ENCODE data around the gene AGPAT3.

DNA sequence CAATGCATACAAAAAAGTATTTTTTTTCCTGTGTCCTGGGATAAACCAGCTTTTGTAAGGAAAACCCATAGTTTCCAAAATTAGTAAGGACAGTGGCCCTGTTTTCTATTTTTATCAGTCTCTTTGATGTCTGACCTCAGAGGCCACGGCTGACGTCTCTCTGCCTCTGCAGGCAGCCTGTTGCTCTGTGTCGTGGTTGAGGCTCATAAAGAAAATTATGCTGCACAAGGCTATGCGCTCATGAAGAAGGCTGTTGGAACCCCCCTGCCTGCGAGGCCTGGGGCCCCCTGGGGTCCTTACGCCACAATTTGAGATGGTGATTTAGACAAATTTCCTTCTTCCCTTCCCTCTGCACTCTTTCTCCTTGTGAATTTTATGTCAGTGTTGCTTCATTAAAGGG lies 48.9 kb downstream of the AGPAT3 start:
- no peak for TF ChIP-seq CBX8 (IDR thresholded peaks at IDR 0.05)
- TF ChIP-seq, protein P1, sequence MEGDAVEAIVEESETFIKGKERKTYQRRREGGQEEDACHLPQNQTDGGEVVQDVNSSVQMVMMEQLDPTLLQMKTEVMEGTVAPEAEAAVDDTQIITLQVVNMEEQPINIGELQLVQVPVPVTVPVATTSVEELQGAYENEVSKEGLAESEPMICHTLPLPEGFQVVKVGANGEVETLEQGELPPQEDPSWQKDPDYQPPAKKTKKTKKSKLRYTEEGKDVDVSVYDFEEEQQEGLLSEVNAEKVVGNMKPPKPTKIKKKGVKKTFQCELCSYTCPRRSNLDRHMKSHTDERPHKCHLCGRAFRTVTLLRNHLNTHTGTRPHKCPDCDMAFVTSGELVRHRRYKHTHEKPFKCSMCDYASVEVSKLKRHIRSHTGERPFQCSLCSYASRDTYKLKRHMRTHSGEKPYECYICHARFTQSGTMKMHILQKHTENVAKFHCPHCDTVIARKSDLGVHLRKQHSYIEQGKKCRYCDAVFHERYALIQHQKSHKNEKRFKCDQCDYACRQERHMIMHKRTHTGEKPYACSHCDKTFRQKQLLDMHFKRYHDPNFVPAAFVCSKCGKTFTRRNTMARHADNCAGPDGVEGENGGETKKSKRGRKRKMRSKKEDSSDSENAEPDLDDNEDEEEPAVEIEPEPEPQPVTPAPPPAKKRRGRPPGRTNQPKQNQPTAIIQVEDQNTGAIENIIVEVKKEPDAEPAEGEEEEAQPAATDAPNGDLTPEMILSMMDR (IDR thresholded peaks at IDR 0.05) = no peak
- TF ChIP-seq RCOR1 (IDR thresholded peaks at IDR 0.05; ENCODE audit: low read depth, low read length) = no peak
- no peak for TF ChIP-seq KDM5A (IDR thresholded peaks at IDR 0.05)
- TF ChIP-seq, protein P2, sequence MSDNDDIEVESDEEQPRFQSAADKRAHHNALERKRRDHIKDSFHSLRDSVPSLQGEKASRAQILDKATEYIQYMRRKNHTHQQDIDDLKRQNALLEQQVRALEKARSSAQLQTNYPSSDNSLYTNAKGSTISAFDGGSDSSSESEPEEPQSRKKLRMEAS (IDR thresholded peaks at IDR 0.05) = no peak
- TF ChIP-seq SMC3 (IDR thresholded peaks at IDR 0.05) = no peak
- TF ChIP-seq, protein P3, sequence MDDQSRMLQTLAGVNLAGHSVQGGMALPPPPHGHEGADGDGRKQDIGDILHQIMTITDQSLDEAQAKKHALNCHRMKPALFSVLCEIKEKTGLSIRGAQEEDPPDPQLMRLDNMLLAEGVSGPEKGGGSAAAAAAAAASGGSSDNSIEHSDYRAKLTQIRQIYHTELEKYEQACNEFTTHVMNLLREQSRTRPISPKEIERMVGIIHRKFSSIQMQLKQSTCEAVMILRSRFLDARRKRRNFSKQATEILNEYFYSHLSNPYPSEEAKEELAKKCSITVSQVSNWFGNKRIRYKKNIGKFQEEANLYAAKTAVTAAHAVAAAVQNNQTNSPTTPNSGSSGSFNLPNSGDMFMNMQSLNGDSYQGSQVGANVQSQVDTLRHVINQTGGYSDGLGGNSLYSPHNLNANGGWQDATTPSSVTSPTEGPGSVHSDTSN (IDR thresholded peaks at IDR 0.05) = no peak
- TF ChIP-seq MAFK (IDR thresholded peaks at IDR 0.05; ENCODE audit: partially characterized antibody) = no peak
